HG02970 (cell line): Measurements from ENCODE around the gene MYO1D.
A peak's percentile ranks its signal among the peaks of the same experiment; 100 is the strongest.
"Not testable (repeated sequence)": the region's sequence is repeated elsewhere in the genome, so short reads cannot be mapped to it uniquely, and the experiment has no call there.

Experiments
- ATAC-seq: cut with Tn5 transposase; IDR thresholded peaks from one replicate; pipeline ENCODE4 v1.9.1; 2021; ENCODE audit warnings: mild to moderate bottlenecking, moderate library complexity, moderate number of reproducible peaks; ENCODE audit not compliant: unreplicated experiment, low FRiP score

MYO1D gene

GRCh38 chr17:32876417-32877163 lies at the start of gene MYO1D:
Gene MYO1D, minus strand, starts transcription at chr17:32877124. Its CDS starts 252 bp downstream, at chr17:32876872.
- ATAC-seq = peak; percentile 55

GRCh38 chr17:32926183-32926582 lies 49.3 kb upstream of the MYO1D start:
- no peak for ATAC-seq

- ATAC-seq = not testable (repeated sequence)
Observed at GRCh38 chr17:32923905-32924304, 47.0 kb upstream of the MYO1D start.

GRCh38 chr17:32921017-32921416 lies 44.1 kb upstream of the MYO1D start:
- no peak for ATAC-seq

GRCh38 chr17:32920293-32920692 lies 43.4 kb upstream of the MYO1D start:
- no peak for ATAC-seq

- not testable (repeated sequence) for ATAC-seq
Observed at GRCh38 chr17:32919876-32920275, 43.0 kb upstream of the MYO1D start.

- ATAC-seq = no peak
Observed at GRCh38 chr17:32917842-32918241, 40.9 kb upstream of the MYO1D start.

- ATAC-seq = no peak
Observed at GRCh38 chr17:32917081-32917480, 40.2 kb upstream of the MYO1D start.

GRCh38 chr17:32916134-32916533 lies 39.2 kb upstream of the MYO1D start:
- ATAC-seq = no peak

GRCh38 chr17:32915245-32915644 lies 38.3 kb upstream of the MYO1D start:
- ATAC-seq = no peak

GRCh38 chr17:32914181-32914580 lies 37.3 kb upstream of the MYO1D start:
- ATAC-seq = no peak

GRCh38 chr17:32913593-32913992 lies 36.7 kb upstream of the MYO1D start:
- no peak for ATAC-seq

GRCh38 chr17:32912218-32912897 lies 35.4 kb upstream of the MYO1D start:
- no peak for ATAC-seq

- ATAC-seq = no peak
Observed at GRCh38 chr17:32910769-32911168, 33.8 kb upstream of the MYO1D start.

GRCh38 chr17:32909787-32910369 lies 33.0 kb upstream of the MYO1D start:
- ATAC-seq = no peak

- no peak for ATAC-seq
Observed at GRCh38 chr17:32907583-32907982, 30.7 kb upstream of the MYO1D start.

GRCh38 chr17:32904891-32905290 lies 28.0 kb upstream of the MYO1D start:
- no peak for ATAC-seq

GRCh38 chr17:32903774-32904673 lies 27.1 kb upstream of the MYO1D start:
- ATAC-seq = no peak

GRCh38 chr17:32901743-32902142 lies 24.8 kb upstream of the MYO1D start:
- ATAC-seq = no peak

- no peak for ATAC-seq
Observed at GRCh38 chr17:32899236-32900013, 22.5 kb upstream of the MYO1D start.
